ENCODE measurements around the gene NAA38. TPM values are rescaled to one million over a fixed set of nuclear protein-coding genes. Genes with fewer than 3 reads are reported as not detected.

Gene NAA38
- total and polyA plus RNA-seq, 2 donors (not counting 1 experiment from before 2014, with no cell fraction given): 20.0 to 80.5 TPM

DNA sequence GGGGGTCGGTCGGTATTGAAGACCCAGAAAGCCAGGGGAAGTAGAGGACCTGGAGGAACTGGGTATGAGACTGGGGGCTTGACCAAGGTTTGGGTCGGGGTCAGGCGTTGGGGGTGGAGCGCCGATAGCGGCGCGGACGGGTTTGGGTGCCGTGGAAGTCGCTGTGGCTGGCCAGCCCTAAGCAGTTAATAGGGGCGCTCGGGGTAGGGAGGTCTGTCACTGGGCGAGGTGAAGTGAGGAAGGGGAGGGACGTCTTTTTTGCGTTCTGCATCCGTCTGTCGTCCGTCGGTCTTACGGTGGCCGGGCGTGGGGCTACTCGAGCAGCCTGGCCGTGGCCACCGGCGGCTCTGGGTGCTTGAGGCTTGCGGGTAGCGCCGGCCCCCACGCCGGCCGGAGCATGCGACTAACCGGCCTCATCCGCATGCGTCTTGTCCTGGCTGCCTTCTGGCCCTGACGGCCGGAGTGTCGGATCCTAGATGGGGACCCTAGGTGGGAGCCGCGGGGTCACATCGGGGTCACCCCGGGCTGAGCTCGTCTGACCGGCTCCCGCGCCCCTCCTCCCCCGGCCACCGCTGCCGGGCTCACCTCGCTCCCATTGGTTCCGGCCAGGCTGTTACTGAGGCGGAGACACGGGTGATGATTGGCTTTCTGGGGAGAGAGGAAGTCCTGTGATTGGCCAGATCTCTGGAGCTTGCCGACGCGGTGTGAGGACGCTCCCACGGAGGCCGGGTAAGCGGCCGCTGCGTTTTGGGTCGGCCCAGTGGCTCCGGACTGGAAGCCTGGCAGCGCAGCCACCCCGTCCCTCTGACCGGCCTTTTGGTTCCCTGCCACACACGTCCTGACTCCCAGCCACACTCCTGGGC, 12.8 kb downstream of the NAA38 start:
- Histone ChIP-seq H3K9ac (ENCODE audit: low read length) (peak overlapping the region; percentile 100), H3K9me3 (ENCODE audit: control extremely low read depth in 1 of 3, control insufficient read depth in 2 of 3, insufficient read depth in 1 of 3, low read length in 2 of 3) (no peaks in the 10 kb centered on the region), H3K27ac (ENCODE audit: low read length in 2 of 2) (peak overlapping the region; percentile 100), H3K4me2 (replicated peaks; ENCODE audit: low read depth, low read length, poor library complexity, severe bottlenecking) (peak overlapping the region; percentile 100), H3K79me2 (ENCODE audit: control insufficient read depth, insufficient read depth, low read length) (peaks cover 31% of the 10 kb centered on the region), H3K4me3 (ENCODE audit: control extremely low read depth in 1 of 5, extremely low read depth in 1 of 5, insufficient read depth in 1 of 5, low read depth in 2 of 5, low read length in 4 of 5) (peak overlapping the region; percentile 67 to 95 (median 93)), H4K20me1 (ENCODE audit: control insufficient read depth, insufficient read depth, low read length, poor library complexity, severe bottlenecking) (peaks cover 59% of the 10 kb centered on the region), H3K36me3 (replicated peaks in 1 of 2; ENCODE audit: control extremely low read depth in 1 of 2, control insufficient read depth in 1 of 2, extremely low read depth in 1 of 2, insufficient read depth in 2 of 2, low read length in 1 of 2) (peaks cover 0 to 27% of the 10 kb centered on the region in 2 experiments), H3K27me3 (replicated peaks in 1 of 4; ENCODE audit: control extremely low read depth in 1 of 4, control insufficient read depth in 3 of 4, insufficient read depth in 4 of 4, low read length in 3 of 4) (no peaks in the 10 kb centered on the region), H3K4me1 (ENCODE audit: control insufficient read depth in 2 of 2, insufficient read depth in 2 of 2, low read length in 2 of 2) (peaks cover 20 to 49% of the 10 kb centered on the region in 2 donors), H2AFZ (ENCODE audit: insufficient read depth, low read depth, low read length, poor library complexity, severe bottlenecking) (no peak overlapping the region)
- peak overlapping the region; percentile 100 for H3K4me3 Mint-ChIP-seq
- ATAC-seq (ENCODE audit: low read depth) (peak; percentile 41), DNase-seq (peak; percentile 93)
- ChIA-PET POLR2A (interaction anchor here (0.6 to 1.7 kb wide), 11 partner anchors 9 to 451 kb away, joined by 3 to 14 read pairs (median 5); partner anchors contain the start of genes CNTROB, CYB5D1, KDM6B and NAA38), CTCF (interaction anchor here (0.7 to 5.7 kb wide), 11 partner anchors 10 to 144 kb away, joined by 3 to 53 read pairs (median 4); partner anchors contain the start of genes CYB5D1, KDM6B and NAA38)
- TF ChIP-seq, protein P1, sequence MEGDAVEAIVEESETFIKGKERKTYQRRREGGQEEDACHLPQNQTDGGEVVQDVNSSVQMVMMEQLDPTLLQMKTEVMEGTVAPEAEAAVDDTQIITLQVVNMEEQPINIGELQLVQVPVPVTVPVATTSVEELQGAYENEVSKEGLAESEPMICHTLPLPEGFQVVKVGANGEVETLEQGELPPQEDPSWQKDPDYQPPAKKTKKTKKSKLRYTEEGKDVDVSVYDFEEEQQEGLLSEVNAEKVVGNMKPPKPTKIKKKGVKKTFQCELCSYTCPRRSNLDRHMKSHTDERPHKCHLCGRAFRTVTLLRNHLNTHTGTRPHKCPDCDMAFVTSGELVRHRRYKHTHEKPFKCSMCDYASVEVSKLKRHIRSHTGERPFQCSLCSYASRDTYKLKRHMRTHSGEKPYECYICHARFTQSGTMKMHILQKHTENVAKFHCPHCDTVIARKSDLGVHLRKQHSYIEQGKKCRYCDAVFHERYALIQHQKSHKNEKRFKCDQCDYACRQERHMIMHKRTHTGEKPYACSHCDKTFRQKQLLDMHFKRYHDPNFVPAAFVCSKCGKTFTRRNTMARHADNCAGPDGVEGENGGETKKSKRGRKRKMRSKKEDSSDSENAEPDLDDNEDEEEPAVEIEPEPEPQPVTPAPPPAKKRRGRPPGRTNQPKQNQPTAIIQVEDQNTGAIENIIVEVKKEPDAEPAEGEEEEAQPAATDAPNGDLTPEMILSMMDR (IDR thresholded peaks at IDR 0.05): no peak
- no peak for TF ChIP-seq EZH2 (IDR thresholded peaks at IDR 0.05; ENCODE audit: borderline replicate concordance, insufficient read depth, low read depth, low read length, poor library complexity, severe bottlenecking)
- H3K4me1 Mint-ChIP-seq: peaks cover 39% of the 10 kb centered on the region
- WGBS (ENCODE audit: insufficient coverage): under 1% methylated on average over 71 of the region's 71 CpGs
- intact Hi-C loops (cut with micrococcal nuclease): loop anchor here (1.0 to 10.0 kb wide), 4 partner anchors 9 to 230 kb away; partner anchors contain the start of genes FXR2, NAA38, TP53 and WRAP53
- H3K9me3 Mint-ChIP-seq (ENCODE audit: insufficient read depth): no peaks in the 10 kb centered on the region
- peak overlapping the region; percentile 100 for H3K27ac Mint-ChIP-seq
- no peaks in the 10 kb centered on the region for H3K27me3 Mint-ChIP-seq

All from B cell (primary cell).